GM23338 (cell line): ENCODE results near the gene CTXN1. TPM values are rescaled to one million over a fixed set of nuclear protein-coding genes. Genes with fewer than 3 reads are reported as not detected.

Experiments
- ATAC-seq: fragments of 200-7000 bp; cut with Tn5 transposase; 3 replicates; pipeline ENCODE4 v1.9.1; 2020
- DNase-seq: peaks from one replicate; pipeline ENCODE4 v3.0.0-alpha.2; 2015; ENCODE audit warnings: low spot score
- H2AFZ ChIP-seq: fragments of 200-600 bp; sonication (generic); 2 replicates; pipeline ENCODE4 v1.8.0; 2016; ENCODE audit warnings: antibody characterized with exemption, mild to moderate bottlenecking, moderate library complexity
- H3F3A ChIP-seq: fragments of 200-600 bp; sonication (generic); replicated peaks from 2 replicates; pipeline ENCODE4 v1.8.0; 2017; ENCODE audit warnings: antibody characterized with exemption, mixed run types, low read depth
- H3K27ac ChIP-seq: fragments of 200-600 bp; sonication (generic); 2 replicates; pipeline ENCODE4 v1.6.1; 2016; ENCODE audit warnings: low read depth
- H3K27me3 ChIP-seq: fragments of 200-600 bp; sonication (generic); 2 replicates; pipeline ENCODE4 v1.8.0; 2016; ENCODE audit warnings: mild to moderate bottlenecking, mixed run types, moderate library complexity; ENCODE audit not compliant: insufficient read depth
- H3K36me3 ChIP-seq: fragments of 200-600 bp; sonication (generic); 2 replicates; pipeline ENCODE4 v1.8.0; 2016; ENCODE audit warnings: mild to moderate bottlenecking; ENCODE audit not compliant: insufficient read depth
- H3K4me1 ChIP-seq: fragments of 200-600 bp; sonication (generic); 2 replicates; pipeline ENCODE4 v1.8.0; 2016; ENCODE audit warnings: mild to moderate bottlenecking, moderate library complexity; ENCODE audit not compliant: insufficient read depth
- H3K4me2 ChIP-seq: fragments of 200-600 bp; sonication (generic); 2 replicates; pipeline ENCODE4 v1.7.1; 2017; ENCODE audit warnings: mixed run types
- H3K4me3 ChIP-seq: fragments of 200-600 bp; sonication (generic); 2 replicates; pipeline ENCODE4 v1.6.1; 2016; ENCODE audit warnings: mixed run types
- H3K79me2 ChIP-seq: fragments of 200-600 bp; sonication (generic); replicated peaks from 2 replicates; pipeline ENCODE4 v1.8.0; 2017; ENCODE audit warnings: mild to moderate bottlenecking; ENCODE audit not compliant: insufficient read depth
- H3K9me2 ChIP-seq: fragments of 200-600 bp; sonication (generic); 2 replicates; pipeline ENCODE4 v1.8.0; 2017; ENCODE audit not compliant: insufficient read depth
- H4K20me1 ChIP-seq: fragments of 200-600 bp; sonication (generic); replicated peaks from 2 replicates; pipeline ENCODE4 v1.8.0; 2017; ENCODE audit warnings: mild to moderate bottlenecking; ENCODE audit not compliant: insufficient read depth
- H3K27ac Mint-ChIP-seq: 2 replicates; pipeline ENCODE4 v1.8.0; 2020; ENCODE audit warnings: inconsistent platforms, mild to moderate bottlenecking, moderate library complexity, mixed read lengths
- H3K27me3 Mint-ChIP-seq: 3 replicates; pipeline ENCODE4 v1.8.0; 2022; ENCODE audit warnings: low read depth, mild to moderate bottlenecking, moderate library complexity, mixed read lengths, inconsistent platforms; ENCODE audit not compliant: insufficient read depth, poor library complexity
- H3K36me3 Mint-ChIP-seq: 3 replicates; pipeline ENCODE4 v1.8.0; 2021; ENCODE audit warnings: low read depth, mild to moderate bottlenecking, inconsistent platforms, moderate library complexity, mixed read lengths
- H3K4me1 Mint-ChIP-seq: 3 replicates; pipeline ENCODE4 v1.8.0; 2020; ENCODE audit warnings: mild to moderate bottlenecking, inconsistent platforms, mixed read lengths
- H3K4me3 Mint-ChIP-seq: 3 replicates; pipeline ENCODE4 v1.8.0; 2021; ENCODE audit warnings: moderate library complexity, mild to moderate bottlenecking, inconsistent platforms, mixed read lengths
- H3K9me3 Mint-ChIP-seq: 3 replicates; pipeline ENCODE4 v1.8.0; 2020; ENCODE audit warnings: moderate library complexity, mild to moderate bottlenecking, inconsistent platforms, mixed read lengths
- CREB1 ChIP-seq: fragments of 250-450 bp; sonication (Bioruptor Pico); IDR thresholded peaks from 2 replicates; pipeline ENCODE4 v1.5.0; 2020; ENCODE audit warnings: low read depth, mild to moderate bottlenecking, moderate library complexity
- CTCF ChIP-seq, 2 experiments: fragments of 200-600 bp in 1 of 2; sonication (generic) in 1 of 2; conservative IDR thresholded peaks; 2 replicates each; pipeline versions ENCODE4 v1.5.1 to v1.6.1; 2016 to 2017; ENCODE audit warnings: antibody characterized with exemption in 2 of 2, low read depth in 2 of 2, mild to moderate bottlenecking in 2 of 2, moderate library complexity in 1 of 2
- ETS1 ChIP-seq: IDR thresholded peaks from 2 replicates; pipeline ENCODE4 v1.6.1; 2016; ENCODE audit warnings: antibody characterized with exemption
- EZH2 ChIP-seq: fragments of 200-600 bp; sonication (generic); IDR thresholded peaks from one replicate; pipeline ENCODE4 v1.8.0; 2017; ENCODE audit warnings: antibody characterized with exemption, mild to moderate bottlenecking, low read depth; ENCODE audit not compliant: unreplicated experiment
- EZH2phosphoT487 ChIP-seq: fragments of 200-600 bp; sonication (generic); IDR thresholded peaks from one replicate; pipeline ENCODE4 v1.8.1; 2018; ENCODE audit warnings: antibody characterized with exemption; ENCODE audit not compliant: unreplicated experiment
- JUNB ChIP-seq: IDR thresholded peaks from one replicate; pipeline ENCODE4 v1.6.1; 2016; ENCODE audit warnings: antibody characterized with exemption; ENCODE audit not compliant: unreplicated experiment
- NANOG ChIP-seq: IDR thresholded peaks from 2 replicates; pipeline ENCODE4 v1.6.1; 2016; ENCODE audit warnings: antibody characterized with exemption, borderline replicate concordance
- POLR2AphosphoS5 ChIP-seq: IDR thresholded peaks from 2 replicates; pipeline ENCODE4 v1.6.1; 2016; ENCODE audit warnings: antibody characterized with exemption, low read depth
- REST ChIP-seq: IDR thresholded peaks from one replicate; pipeline ENCODE4 v1.6.1; 2018; ENCODE audit warnings: antibody characterized with exemption; ENCODE audit not compliant: unreplicated experiment
- STAT1 ChIP-seq: IDR thresholded peaks from one replicate; pipeline ENCODE4 v1.6.1; 2016; ENCODE audit warnings: antibody characterized with exemption; ENCODE audit not compliant: unreplicated experiment
- ZNF114 ChIP-seq: fragments of 250-450 bp; sonication (Bioruptor Pico); IDR thresholded peaks from 2 replicates; pipeline ENCODE4 v1.5.0; 2020; ENCODE audit warnings: mild to moderate bottlenecking, moderate library complexity
- ZNF331 ChIP-seq: fragments of 250-450 bp; sonication (Bioruptor Pico); IDR thresholded peaks from 2 replicates; pipeline ENCODE4 v1.5.0; 2020; ENCODE audit warnings: low read depth, mild to moderate bottlenecking, moderate library complexity
- ZNF462 ChIP-seq: fragments of 250-450 bp; sonication (Bioruptor Pico); IDR thresholded peaks from 2 replicates; pipeline ENCODE4 v1.5.0; 2020; ENCODE audit warnings: mild to moderate bottlenecking, moderate library complexity
- polyA plus RNA-seq: library from polyadenylated mRNA; unstranded; fragments of >200 nt; fragmentation: Nextera tagmentation; extraction: Ambion mirVana; gene quantifications from 2 replicates; pipeline ENCODE4 v1.2.1, GENCODE V29; 2016
- total RNA-seq: library from RNA; depleted of rRNA; stranded (reverse); fragments of >200 nt; shearing (Covaris generic); gene quantifications from 2 replicates; pipeline ENCODE4 v1.2.3, GENCODE V29; 2014

The CTXN1 gene
- total and polyA plus RNA-seq, 2 experiments from 2014 or later, result 22.5 to 52.4 TPM

- DNase-seq (no peak), ATAC-seq (no peak)
- H3K9me3 Mint-ChIP-seq, result no peaks in the 10 kb centered on the region
- 0 out of 2 replicates have a peak overlapping the region, but pooled peaks have one; percentile 8 for H3K27ac ChIP-seq
- H3K4me1 Mint-ChIP-seq, result peaks cover 8% of the 10 kb centered on the region; the same call in 2 of the 3 replicates
- no peak overlapping the region for H3K4me2 ChIP-seq
- H3K79me2 ChIP-seq, result no peaks in the 10 kb centered on the region; the same call in 1 of the 2 replicates
- H3K9me2 ChIP-seq, result no peaks in the 10 kb centered on the region
- peaks cover 43% of the 10 kb centered on the region for H3F3A ChIP-seq
- TF ChIP-seq CREB1 (CRISPR knock-in tag) (no peak), ZNF462 (CRISPR knock-in tag) (no peak), EZH2phosphoT487 (no peak), CTCF (conservative IDR thresholded peaks at IDR 0.05; ENCODE audit: low read depth in 2 of 2) (no peak), ZNF331 (no peak), NANOG (no peak), EZH2 (no peak), STAT1 (no peak), ETS1 (no peak), POLR2AphosphoS5 (no peak), REST (no peak), ZNF114 (no peak), JUNB (no peak)
- no peak overlapping the region for H3K27ac Mint-ChIP-seq
- peaks cover 37% of the 10 kb centered on the region; the same call in 1 of the 2 replicates for H4K20me1 ChIP-seq
- H3K36me3 Mint-ChIP-seq, result peaks cover 59% of the 10 kb centered on the region
- H3K4me3 ChIP-seq, result no peak overlapping the region
- no peaks in the 10 kb centered on the region for H3K27me3 ChIP-seq
- no peak overlapping the region for H2AFZ ChIP-seq
- H3K4me1 ChIP-seq, result no peaks in the 10 kb centered on the region
- H3K27me3 Mint-ChIP-seq, result peaks cover 11% of the 10 kb centered on the region
- H3K36me3 ChIP-seq, result peaks cover 38% of the 10 kb centered on the region
- H3K4me3 Mint-ChIP-seq, result no peak overlapping the region
These were observed 36.8 kb upstream of the CTXN1 start for GRCh38 chr19:7962644-7963268.
